GM23248 (cell line): Measurements from ENCODE around the gene LAG3.

Source experiments
- EZH2 ChIP-seq: fragments of 200-600 bp; sonication (generic); IDR thresholded peaks from 2 replicates; pipeline ENCODE4 v1.6.1; 2018; ENCODE audit warnings: antibody characterized with exemption, mild to moderate bottlenecking; ENCODE audit not compliant: insufficient read depth, poor library complexity, severe bottlenecking
- EZH2phosphoT487 ChIP-seq: fragments of 200-600 bp; sonication (generic); IDR thresholded peaks from 2 replicates; pipeline ENCODE4 v1.6.1; 2018; ENCODE audit warnings: antibody characterized with exemption, moderate library complexity, mild to moderate bottlenecking, low read depth; ENCODE audit not compliant: insufficient read depth

DNA sequence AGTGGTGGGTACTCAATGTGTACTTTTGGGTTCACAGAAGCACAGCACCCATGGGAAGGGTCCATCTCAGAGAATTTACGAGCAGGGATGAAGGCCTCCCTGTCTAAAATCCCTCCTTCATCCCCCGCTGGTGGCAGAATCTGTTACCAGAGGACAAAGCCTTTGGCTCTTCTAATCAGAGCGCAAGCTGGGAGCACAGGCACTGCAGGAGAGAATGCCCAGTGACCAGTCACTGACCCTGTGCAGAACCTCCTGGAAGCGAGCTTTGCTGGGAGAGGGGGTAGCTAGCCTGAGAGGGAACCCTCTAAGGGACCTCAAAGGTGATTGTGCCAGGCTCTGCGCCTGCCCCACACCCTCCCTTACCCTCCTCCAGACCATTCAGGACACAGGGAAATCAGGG, 47.8 kb downstream of the LAG3 start:
- TF ChIP-seq EZH2 (no peak), EZH2phosphoT487 (no peak)
